Hepatocyte (in vitro differentiated cells): ENCODE results near the gene PROM2.

Experiments used
- EZH2 ChIP-seq: fragments of 200-600 bp; sonication (generic); IDR thresholded peaks from 2 replicates; pipeline ENCODE4 v1.6.1; 2016; ENCODE audit warnings: antibody characterized with exemption, mild to moderate bottlenecking, borderline replicate concordance
- TF ChIP-seq, protein P1 (sequence below): fragments of 200-600 bp; sonication (generic); IDR thresholded peaks from 2 replicates; pipeline ENCODE4 v1.5.1; 2016; ENCODE audit warnings: antibody characterized with exemption, mild to moderate bottlenecking; ENCODE audit not compliant: poor library complexity

DNA sequence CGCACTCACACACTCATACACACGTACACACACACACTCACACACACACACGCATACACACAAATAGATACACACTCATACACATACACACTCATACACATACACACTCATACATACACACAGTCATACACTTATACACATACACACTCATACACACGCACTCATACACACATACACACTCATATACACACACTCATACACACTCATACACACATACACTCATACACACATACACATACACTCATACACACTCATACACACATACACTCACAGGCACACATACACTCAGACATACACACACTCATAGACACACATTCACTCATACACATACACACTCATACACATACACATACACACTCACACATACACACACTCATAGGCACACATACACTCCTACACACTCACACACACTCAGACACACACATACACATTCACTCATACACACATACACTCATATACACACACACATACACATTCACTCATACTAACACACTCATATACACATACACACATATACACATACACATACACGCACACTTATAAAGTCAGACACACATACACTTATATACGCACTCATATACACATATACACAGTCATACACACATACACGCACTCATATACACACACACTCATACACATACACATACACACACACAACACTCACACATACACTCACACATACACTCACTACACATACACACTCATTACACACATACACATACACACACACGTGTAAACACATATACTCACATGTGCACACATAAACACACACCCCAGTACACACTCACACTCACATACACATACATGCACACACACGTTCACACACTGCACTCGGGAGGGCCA lies 51.6 kb downstream of the PROM2 start:
- no peak for TF ChIP-seq EZH2
- TF ChIP-seq, protein P1, sequence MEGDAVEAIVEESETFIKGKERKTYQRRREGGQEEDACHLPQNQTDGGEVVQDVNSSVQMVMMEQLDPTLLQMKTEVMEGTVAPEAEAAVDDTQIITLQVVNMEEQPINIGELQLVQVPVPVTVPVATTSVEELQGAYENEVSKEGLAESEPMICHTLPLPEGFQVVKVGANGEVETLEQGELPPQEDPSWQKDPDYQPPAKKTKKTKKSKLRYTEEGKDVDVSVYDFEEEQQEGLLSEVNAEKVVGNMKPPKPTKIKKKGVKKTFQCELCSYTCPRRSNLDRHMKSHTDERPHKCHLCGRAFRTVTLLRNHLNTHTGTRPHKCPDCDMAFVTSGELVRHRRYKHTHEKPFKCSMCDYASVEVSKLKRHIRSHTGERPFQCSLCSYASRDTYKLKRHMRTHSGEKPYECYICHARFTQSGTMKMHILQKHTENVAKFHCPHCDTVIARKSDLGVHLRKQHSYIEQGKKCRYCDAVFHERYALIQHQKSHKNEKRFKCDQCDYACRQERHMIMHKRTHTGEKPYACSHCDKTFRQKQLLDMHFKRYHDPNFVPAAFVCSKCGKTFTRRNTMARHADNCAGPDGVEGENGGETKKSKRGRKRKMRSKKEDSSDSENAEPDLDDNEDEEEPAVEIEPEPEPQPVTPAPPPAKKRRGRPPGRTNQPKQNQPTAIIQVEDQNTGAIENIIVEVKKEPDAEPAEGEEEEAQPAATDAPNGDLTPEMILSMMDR, result no peak
